Measurements from ENCODE around the gene ID4. TPM values are rescaled to one million over a fixed set of nuclear protein-coding genes. Genes with fewer than 3 reads are reported as not detected.

The ID4 gene
- total RNA-seq, 1 experiment from 2014 or later: 0.10 TPM

DNA sequence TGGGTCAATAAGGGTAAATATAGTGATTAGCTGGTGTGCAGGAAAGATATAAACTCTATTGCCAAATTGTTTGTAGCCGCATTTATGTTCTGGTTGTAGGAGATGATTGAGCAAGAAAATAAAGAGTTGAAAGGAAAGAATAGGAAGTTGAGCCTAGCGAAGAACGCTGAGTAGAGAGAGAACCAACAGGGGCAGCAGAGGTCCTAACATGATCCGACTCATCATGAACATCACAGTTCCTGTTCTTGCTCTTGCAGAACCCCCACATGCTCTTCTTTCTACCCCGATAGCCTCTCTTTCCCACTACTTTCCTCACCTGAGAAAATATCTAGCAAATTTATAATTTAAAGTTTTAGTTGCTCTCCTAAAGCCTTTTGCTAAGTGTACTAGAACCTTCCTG lies 9.9 kb upstream of the ID4 start:
- POLR2A ChIA-PET: no interaction called here
- DNase-seq (ENCODE audit: low read depth, low spot score) (no peak), ATAC-seq (no peak)
- H3K27me3 ChIP-seq (ENCODE audit: control insufficient read depth, insufficient read depth, low read length): no peaks in the 10 kb centered on the region
- BruUV-seq (replicated peaks): no TSS peak
- intact Hi-C loops (cut with micrococcal nuclease; ENCODE audit: unreplicated experiment) (no loop called here), in situ Hi-C loops (cut with HindIII; ENCODE audit: low pct_unique_long_range_greater_than_20kb, low sequenced_read_pairs) (no loop called here)
- TF ChIP-seq CTCF (IDR thresholded peaks at IDR 0.05) (no peak; the same call in 1 of the 2 replicates), TCF7L2 (IDR thresholded peaks at IDR 0.05; ENCODE audit: low read depth, low read length) (no peak), POLR2AphosphoS5 (IDR thresholded peaks at IDR 0.05; ENCODE audit: low read depth, low read length) (no peak), SIN3A (IDR thresholded peaks at IDR 0.05; ENCODE audit: borderline replicate concordance, insufficient read depth, low read depth, low read length) (no peak)
- TF ChIP-seq, protein P1, sequence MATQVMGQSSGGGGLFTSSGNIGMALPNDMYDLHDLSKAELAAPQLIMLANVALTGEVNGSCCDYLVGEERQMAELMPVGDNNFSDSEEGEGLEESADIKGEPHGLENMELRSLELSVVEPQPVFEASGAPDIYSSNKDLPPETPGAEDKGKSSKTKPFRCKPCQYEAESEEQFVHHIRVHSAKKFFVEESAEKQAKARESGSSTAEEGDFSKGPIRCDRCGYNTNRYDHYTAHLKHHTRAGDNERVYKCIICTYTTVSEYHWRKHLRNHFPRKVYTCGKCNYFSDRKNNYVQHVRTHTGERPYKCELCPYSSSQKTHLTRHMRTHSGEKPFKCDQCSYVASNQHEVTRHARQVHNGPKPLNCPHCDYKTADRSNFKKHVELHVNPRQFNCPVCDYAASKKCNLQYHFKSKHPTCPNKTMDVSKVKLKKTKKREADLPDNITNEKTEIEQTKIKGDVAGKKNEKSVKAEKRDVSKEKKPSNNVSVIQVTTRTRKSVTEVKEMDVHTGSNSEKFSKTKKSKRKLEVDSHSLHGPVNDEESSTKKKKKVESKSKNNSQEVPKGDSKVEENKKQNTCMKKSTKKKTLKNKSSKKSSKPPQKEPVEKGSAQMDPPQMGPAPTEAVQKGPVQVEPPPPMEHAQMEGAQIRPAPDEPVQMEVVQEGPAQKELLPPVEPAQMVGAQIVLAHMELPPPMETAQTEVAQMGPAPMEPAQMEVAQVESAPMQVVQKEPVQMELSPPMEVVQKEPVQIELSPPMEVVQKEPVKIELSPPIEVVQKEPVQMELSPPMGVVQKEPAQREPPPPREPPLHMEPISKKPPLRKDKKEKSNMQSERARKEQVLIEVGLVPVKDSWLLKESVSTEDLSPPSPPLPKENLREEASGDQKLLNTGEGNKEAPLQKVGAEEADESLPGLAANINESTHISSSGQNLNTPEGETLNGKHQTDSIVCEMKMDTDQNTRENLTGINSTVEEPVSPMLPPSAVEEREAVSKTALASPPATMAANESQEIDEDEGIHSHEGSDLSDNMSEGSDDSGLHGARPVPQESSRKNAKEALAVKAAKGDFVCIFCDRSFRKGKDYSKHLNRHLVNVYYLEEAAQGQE (IDR thresholded peaks at IDR 0.05; ENCODE audit: insufficient read depth in 1 of 2, low read depth in 2 of 2, low read length in 1 of 2): no peak
- H3K4me3 ChIP-seq (ENCODE audit: low read depth in 2 of 2, low read length in 2 of 2): no peak overlapping the region
- CTCF ChIA-PET: no interaction called here
- H3K27ac ChIP-seq (ENCODE audit: low read length): no peak overlapping the region
- no peaks in the 10 kb centered on the region for H3K36me3 ChIP-seq (ENCODE audit: control insufficient read depth, insufficient read depth, low read length)
- peaks cover 2% of the 10 kb centered on the region; the same call in 1 of the 2 replicates for H3K9me3 ChIP-seq (ENCODE audit: control insufficient read depth, insufficient read depth, low read depth, low read length)
- H3K4me1 ChIP-seq (ENCODE audit: control insufficient read depth, insufficient read depth, low read length): no peaks in the 10 kb centered on the region

GRCh38 chr6:19827903-19828302 lies 9.3 kb upstream of the ID4 start:
- no TSS peak for BruUV-seq (replicated peaks)
- ChIA-PET POLR2A (no interaction called here), CTCF (no interaction called here)
- no peaks in the 10 kb centered on the region for H3K27me3 ChIP-seq (ENCODE audit: control insufficient read depth, insufficient read depth, low read length)
- peaks cover 2% of the 10 kb centered on the region; the same call in 1 of the 2 replicates for H3K9me3 ChIP-seq (ENCODE audit: control insufficient read depth, insufficient read depth, low read depth, low read length)
- intact Hi-C loops (cut with micrococcal nuclease; ENCODE audit: unreplicated experiment): no loop called here
- H3K36me3 ChIP-seq (ENCODE audit: control insufficient read depth, insufficient read depth, low read length): no peaks in the 10 kb centered on the region
- no peaks in the 10 kb centered on the region for H3K4me1 ChIP-seq (ENCODE audit: control insufficient read depth, insufficient read depth, low read length)
- in situ Hi-C loops (cut with HindIII; ENCODE audit: low pct_unique_long_range_greater_than_20kb, low sequenced_read_pairs): no loop called here
- no peak for TF ChIP-seq TCF7L2 (IDR thresholded peaks at IDR 0.05; ENCODE audit: low read depth, low read length)
- no peak for TF ChIP-seq POLR2AphosphoS5 (IDR thresholded peaks at IDR 0.05; ENCODE audit: low read depth, low read length)
- TF ChIP-seq SIN3A (IDR thresholded peaks at IDR 0.05; ENCODE audit: borderline replicate concordance, insufficient read depth, low read depth, low read length): no peak
- TF ChIP-seq, protein P1 (IDR thresholded peaks at IDR 0.05; ENCODE audit: insufficient read depth in 1 of 2, low read depth in 2 of 2, low read length in 1 of 2): no peak
- TF ChIP-seq CTCF (IDR thresholded peaks at IDR 0.05): no peak
- no peak for DNase-seq (ENCODE audit: low read depth, low spot score)
- ATAC-seq: no peak
- no peak overlapping the region for H3K4me3 ChIP-seq (ENCODE audit: low read depth in 2 of 2, low read length in 2 of 2)
- H3K27ac ChIP-seq (ENCODE audit: low read length): no peak overlapping the region

Data from Panc1 (cell line).